Stimulated activated naive CD8-positive, alpha-beta T cell treated with anti-CD3 and anti-CD28 coated beads, Interleukin-15, amount 100 ng/mL, for 72 hours (primary cell): Measurements from ENCODE around the gene CDC26.
A peak's percentile ranks its signal among the peaks of the same experiment; 100 is the strongest.
"Not testable (repeated sequence)": the region's sequence is repeated elsewhere in the genome, so short reads cannot be mapped to it uniquely, and the experiment has no call there.

Source experiments
- ATAC-seq: fragments of 150-1000 bp; cut with Tn5 transposase; 2 replicates; pipeline ENCODE4 v1.10.0; 2021; ENCODE audit warnings: mild to moderate bottlenecking, moderate library complexity
- DNase-seq, 2 donors: peaks; one replicate each; pipeline ENCODE4 v3.0.0; 2021 to 2022
- H3K27ac Mint-ChIP-seq, 2 donors: one replicate each; pipeline ENCODE4 v1.8.0; 2022; ENCODE audit warnings: mild to moderate bottlenecking in 2 of 2, mixed read lengths in 2 of 2, moderate library complexity in 2 of 2
- H3K27me3 Mint-ChIP-seq: one replicate; pipeline ENCODE4 v1.8.0; 2022; ENCODE audit warnings: mixed read lengths
- H3K4me1 Mint-ChIP-seq: one replicate; pipeline ENCODE4 v1.8.0; 2022; ENCODE audit warnings: mild to moderate bottlenecking, mixed read lengths
- H3K4me3 Mint-ChIP-seq, 2 donors: one replicate each; pipeline ENCODE4 v1.8.0; 2022; ENCODE audit warnings: mild to moderate bottlenecking in 2 of 2, mixed read lengths in 2 of 2, moderate library complexity in 1 of 2
- H3K9me3 Mint-ChIP-seq, 2 donors: one replicate each; pipeline ENCODE4 v1.8.0; 2022; ENCODE audit warnings: mixed read lengths in 2 of 2

CDC26 gene

GRCh38 chr9:113235701-113236255 is 39.6 kb downstream of the CDC26 start:
- not testable (repeated sequence) for H3K9me3 Mint-ChIP-seq, H3K4me3 Mint-ChIP-seq, ATAC-seq, DNase-seq, H3K27me3 Mint-ChIP-seq
- peaks cover 12% of the 10 kb centered on the region for H3K4me1 Mint-ChIP-seq
- peak overlapping the region in 1 of 2 donors; percentile 71 for H3K27ac Mint-ChIP-seq

- H3K4me1 Mint-ChIP-seq = peaks cover 19% of the 10 kb centered on the region
- DNase-seq (no peak), ATAC-seq (no peak)
- no peak overlapping the region for H3K27ac Mint-ChIP-seq
- H3K9me3 Mint-ChIP-seq = no peaks in the 10 kb centered on the region
- H3K4me3 Mint-ChIP-seq = no peak overlapping the region
- no peaks in the 10 kb centered on the region for H3K27me3 Mint-ChIP-seq
These were observed 43.7 kb downstream of the CDC26 start for GRCh38 chr9:113231701-113232100.

- H3K27me3 Mint-ChIP-seq = no peaks in the 10 kb centered on the region
- H3K27ac Mint-ChIP-seq = no peak overlapping the region
- ATAC-seq = no peak
These were observed 47.2 kb downstream of the CDC26 start for GRCh38 chr9:113228130-113228665.

DNA sequence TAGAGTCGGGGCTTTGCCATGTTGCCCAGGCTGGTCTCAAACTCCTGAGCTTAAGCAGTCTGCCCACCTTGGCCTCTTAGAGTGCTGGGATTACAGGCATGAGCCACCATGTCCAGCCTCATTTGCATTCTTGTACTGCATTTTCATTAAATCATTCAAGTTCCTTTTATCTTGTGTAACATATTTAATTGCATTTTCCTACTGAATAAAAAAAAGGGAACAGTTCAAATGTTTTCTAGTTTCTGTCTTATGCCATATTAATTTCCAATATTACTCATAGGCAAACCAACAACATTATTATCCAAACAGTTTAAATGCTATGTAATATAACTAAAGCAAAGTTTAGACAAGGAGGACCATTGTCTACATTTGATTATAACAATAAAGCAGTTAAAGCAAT is 47.9 kb downstream of the CDC26 start:
- Mint-ChIP-seq H3K4me1 (peaks cover 17% of the 10 kb centered on the region), H3K4me3 (no peak overlapping the region), H3K9me3 (no peaks in the 10 kb centered on the region), H3K27me3 (no peaks in the 10 kb centered on the region), H3K27ac (no peak overlapping the region)
- DNase-seq (no peak), ATAC-seq (no peak)

More at GRCh38 chr9:113228130-113228665, 47.2 kb downstream of the CDC26 start:
- peaks cover 17% of the 10 kb centered on the region for H3K4me1 Mint-ChIP-seq
- H3K4me3 Mint-ChIP-seq = no peak overlapping the region
- H3K9me3 Mint-ChIP-seq = no peaks in the 10 kb centered on the region
- DNase-seq = no peak

- DNase-seq (no peak), ATAC-seq (no peak)
- H3K4me1 Mint-ChIP-seq = peaks cover 37% of the 10 kb centered on the region
- H3K27ac Mint-ChIP-seq = no peak overlapping the region
- H3K9me3 Mint-ChIP-seq = no peaks in the 10 kb centered on the region
- H3K27me3 Mint-ChIP-seq = no peaks in the 10 kb centered on the region
- H3K4me3 Mint-ChIP-seq = no peak overlapping the region
These were observed 51.4 kb downstream of the CDC26 start for GRCh38 chr9:113223963-113224362.

- peaks cover 33% of the 10 kb centered on the region for H3K4me1 Mint-ChIP-seq
- DNase-seq (no peak), ATAC-seq (no peak)
- peak overlapping the region; percentile 97 to 99 for H3K4me3 Mint-ChIP-seq
- no peaks in the 10 kb centered on the region for H3K27me3 Mint-ChIP-seq
- H3K27ac Mint-ChIP-seq = peak overlapping the region in 1 of 2 donors; percentile 67
- H3K9me3 Mint-ChIP-seq = no peaks in the 10 kb centered on the region
These were observed 52.9 kb downstream of the CDC26 start for GRCh38 chr9:113222482-113222841.

DNA sequence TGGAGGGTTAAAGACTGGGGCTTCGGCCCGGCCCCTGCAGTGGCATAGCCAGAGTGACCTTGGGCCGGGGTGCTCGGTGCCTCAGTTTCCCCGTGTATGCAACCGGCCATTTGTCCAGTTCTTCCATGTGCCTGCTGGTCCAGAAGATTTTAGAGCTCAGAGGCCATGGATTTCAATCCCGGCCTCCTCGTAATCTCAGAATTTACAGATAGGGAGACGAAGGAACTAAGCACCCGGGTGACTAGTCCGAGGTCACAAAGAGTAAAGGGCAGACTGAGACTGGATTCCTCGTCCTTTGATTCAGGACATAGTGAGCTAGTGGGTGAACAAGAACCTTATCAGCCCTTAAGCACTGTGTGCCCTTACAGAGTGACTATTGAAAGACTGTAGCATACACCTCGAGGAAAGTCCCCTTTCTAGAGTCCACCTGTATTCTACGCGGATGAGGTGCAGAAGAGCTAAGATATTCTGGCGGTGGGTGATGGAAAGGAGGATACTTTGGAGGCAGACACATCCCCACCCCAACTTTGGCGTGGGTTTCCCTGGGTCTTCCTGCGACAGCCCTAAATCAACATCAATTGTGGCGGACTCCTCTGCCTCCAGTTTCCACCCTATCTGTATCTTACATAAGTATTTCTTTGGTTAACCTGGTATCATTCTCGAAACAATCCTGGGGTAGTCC is 53.4 kb downstream of the CDC26 start:
- Mint-ChIP-seq H3K27ac (peak overlapping the region; percentile 97 to 98), H3K9me3 (no peaks in the 10 kb centered on the region), H3K4me3 (peak overlapping the region; percentile 97 to 99), H3K4me1 (peaks cover 33% of the 10 kb centered on the region), H3K27me3 (no peaks in the 10 kb centered on the region)
- no peak for ATAC-seq
- DNase-seq = no peak

DNA sequence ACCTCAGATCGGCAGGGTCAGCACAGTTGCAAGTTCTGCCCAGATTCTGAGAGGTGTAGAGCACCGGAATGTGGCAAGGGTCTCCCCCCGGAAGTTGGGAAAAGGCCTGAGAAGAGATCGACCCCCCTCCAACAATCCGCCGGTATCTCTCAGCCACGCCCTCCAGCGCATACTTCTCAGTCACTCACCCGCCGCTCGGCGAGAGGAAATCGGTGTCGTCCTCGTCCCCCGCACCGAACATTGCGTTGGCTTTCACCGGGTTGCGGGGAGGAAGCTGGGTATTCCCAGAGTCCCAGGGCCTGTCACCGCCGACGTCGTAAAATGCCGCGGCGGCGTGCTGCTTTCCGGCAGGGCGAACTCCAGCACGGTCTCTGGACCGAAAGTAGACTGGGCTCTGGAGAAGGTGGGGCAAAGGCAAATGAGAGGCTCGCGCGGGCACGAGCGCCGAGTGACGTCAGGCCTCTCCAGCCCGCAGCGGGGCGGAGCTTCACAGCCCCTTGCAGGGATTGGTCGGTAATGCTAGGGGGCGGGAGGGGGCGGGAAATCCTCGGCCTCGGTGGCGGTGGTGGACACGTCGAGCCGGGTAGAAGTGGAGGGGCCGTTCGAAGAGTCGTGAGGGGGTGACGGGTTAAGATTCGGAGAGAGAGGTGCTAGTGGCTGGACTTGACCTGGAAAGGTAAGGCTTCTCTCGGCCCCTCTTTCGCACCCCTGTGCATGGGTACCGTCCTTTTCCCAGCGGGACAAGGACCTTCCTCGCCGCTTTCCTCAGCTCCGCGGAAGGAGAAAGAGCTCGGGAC is 54.2 kb downstream of the CDC26 start, which contains the start of the genes FKBP15 and SLC31A1:
FKBP15 (minus strand) TSS at position 275 of the 797 bp plus-strand sequence; CDS start at position 241, 34 bp downstream.
SLC31A1 (plus strand) TSS at position 542 of the 797 bp plus-strand sequence. CDS start 34,605 bp downstream, outside the sequence.
- ATAC-seq (peak; percentile 95), DNase-seq (peak; percentile 95 to 98)
- Mint-ChIP-seq H3K27me3 (no peaks in the 10 kb centered on the region), H3K4me3 (peak within 1 kb of the TSS; percentile 97 to 99), H3K4me1 (peaks cover 33% of the 10 kb centered on the region), H3K27ac (peak within 1 kb of the TSS; percentile 97 to 98), H3K9me3 (no peaks in the 10 kb centered on the region)

GRCh38 chr9:113220467-113221002 is 54.8 kb downstream of the CDC26 start:
- peaks cover 33% of the 10 kb centered on the region for H3K4me1 Mint-ChIP-seq

GRCh38 chr9:113219969-113220368 is 55.4 kb downstream of the CDC26 start:
- H3K9me3 Mint-ChIP-seq = no peaks in the 10 kb centered on the region
- no peaks in the 10 kb centered on the region for H3K27me3 Mint-ChIP-seq
- H3K27ac Mint-ChIP-seq = peak overlapping the region; percentile 12 to 97
- ATAC-seq (peak; percentile 71), DNase-seq (peak; percentile 12 to 61)
- H3K4me3 Mint-ChIP-seq = peak overlapping the region; percentile 97 to 99
- peaks cover 37% of the 10 kb centered on the region for H3K4me1 Mint-ChIP-seq

More at GRCh38 chr9:113220467-113221002, 54.8 kb downstream of the CDC26 start:
- H3K27ac Mint-ChIP-seq = peak overlapping the region; percentile 97 to 98
- H3K4me3 Mint-ChIP-seq = peak overlapping the region; percentile 97 to 99
- ATAC-seq (peak; percentile 28), DNase-seq (peak in 1 of 2 donors; percentile 5)
- no peaks in the 10 kb centered on the region for H3K27me3 Mint-ChIP-seq
- no peaks in the 10 kb centered on the region for H3K9me3 Mint-ChIP-seq

DNA sequence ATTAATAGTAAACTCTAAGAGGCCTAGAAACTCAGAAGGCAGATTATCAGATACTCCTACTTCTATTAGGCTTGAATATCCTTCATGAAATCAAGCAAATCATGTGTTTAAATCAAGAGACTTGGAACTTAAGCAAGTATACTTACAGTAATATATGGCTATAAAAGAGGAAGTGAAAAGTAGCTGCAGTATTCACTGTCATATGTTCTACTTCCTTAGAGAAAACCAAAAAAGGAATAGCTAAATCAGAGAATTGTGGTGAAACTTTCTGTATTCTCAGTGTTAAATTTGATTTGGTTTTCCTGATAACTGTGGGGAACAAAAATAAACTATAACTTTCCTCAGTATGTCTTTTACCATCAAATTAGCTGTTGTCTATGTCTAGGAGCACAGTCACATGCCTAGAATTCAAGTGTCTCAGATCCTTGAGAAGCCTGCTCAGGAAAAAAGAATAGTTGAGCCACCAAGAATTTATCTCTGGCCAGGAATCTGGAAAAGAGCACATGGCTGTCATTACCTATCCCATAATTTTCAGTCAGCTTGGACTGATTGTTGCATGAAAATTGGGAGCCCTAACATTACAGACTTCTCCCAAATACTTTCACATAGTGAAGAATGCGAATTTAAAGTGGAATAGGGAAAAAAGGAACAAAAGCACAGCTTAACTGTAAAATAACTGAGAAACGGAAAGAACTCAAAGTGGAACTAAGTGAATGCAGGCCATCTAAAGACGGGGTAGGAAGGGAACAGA is 56.0 kb downstream of the CDC26 start:
- DNase-seq (no peak), ATAC-seq (no peak)
- Mint-ChIP-seq H3K27ac (peak overlapping the region; percentile 12 to 97), H3K4me3 (peak overlapping the region; percentile 97 to 99), H3K27me3 (no peaks in the 10 kb centered on the region), H3K9me3 (no peaks in the 10 kb centered on the region), H3K4me1 (peaks cover 40% of the 10 kb centered on the region)
